Chondrocyte (in vitro differentiated cells): ENCODE results near the gene MLYCD. TPM values are rescaled to one million over a fixed set of nuclear protein-coding genes. Genes with fewer than 3 reads are reported as not detected.
A peak's percentile ranks its signal among the peaks of the same experiment; 100 is the strongest.

ENCODE experiments used
- DNase-seq: peaks from one replicate; pipeline ENCODE4 v3.0.0; 2021; ENCODE audit warnings: mixed read lengths, low spot score
- H3K27ac Mint-ChIP-seq: one replicate; pipeline ENCODE4 v1.8.0; 2021; ENCODE audit warnings: mild to moderate bottlenecking, moderate library complexity, mixed read lengths; ENCODE audit not compliant: unreplicated experiment
- H3K27me3 Mint-ChIP-seq: 2 replicates; pipeline ENCODE4 v1.8.0; 2021; ENCODE audit warnings: low read depth, mixed read lengths
- H3K36me3 Mint-ChIP-seq: 2 replicates; pipeline ENCODE4 v1.8.0; 2021; ENCODE audit warnings: low read depth, mixed read lengths
- H3K4me1 Mint-ChIP-seq: 2 replicates; pipeline ENCODE4 v1.8.0; 2021; ENCODE audit warnings: low read depth, mild to moderate bottlenecking, mixed read lengths
- H3K4me3 Mint-ChIP-seq: one replicate; pipeline ENCODE4 v1.8.0; 2021; ENCODE audit warnings: mild to moderate bottlenecking, moderate library complexity, mixed read lengths; ENCODE audit not compliant: unreplicated experiment
- H3K9me3 Mint-ChIP-seq: 2 replicates; pipeline ENCODE4 v1.8.0; 2021; ENCODE audit warnings: low read depth, mixed read lengths
- total RNA-seq: library from RNA; stranded (reverse); gene quantifications from 3 replicates; pipeline ENCODE4 v1.2.1, GENCODE V29; 2021
- TF ChIP-seq, protein P1 (sequence below): fragments of 200-600 bp; sonication (generic); IDR thresholded peaks from 2 replicates; pipeline ENCODE4 v1.5.0; 2021; ENCODE audit warnings: antibody characterized with exemption, mild to moderate bottlenecking, moderate library complexity

MLYCD gene
- total RNA-seq, 1 donor from 2014 or later, result 3.1 TPM

DNA sequence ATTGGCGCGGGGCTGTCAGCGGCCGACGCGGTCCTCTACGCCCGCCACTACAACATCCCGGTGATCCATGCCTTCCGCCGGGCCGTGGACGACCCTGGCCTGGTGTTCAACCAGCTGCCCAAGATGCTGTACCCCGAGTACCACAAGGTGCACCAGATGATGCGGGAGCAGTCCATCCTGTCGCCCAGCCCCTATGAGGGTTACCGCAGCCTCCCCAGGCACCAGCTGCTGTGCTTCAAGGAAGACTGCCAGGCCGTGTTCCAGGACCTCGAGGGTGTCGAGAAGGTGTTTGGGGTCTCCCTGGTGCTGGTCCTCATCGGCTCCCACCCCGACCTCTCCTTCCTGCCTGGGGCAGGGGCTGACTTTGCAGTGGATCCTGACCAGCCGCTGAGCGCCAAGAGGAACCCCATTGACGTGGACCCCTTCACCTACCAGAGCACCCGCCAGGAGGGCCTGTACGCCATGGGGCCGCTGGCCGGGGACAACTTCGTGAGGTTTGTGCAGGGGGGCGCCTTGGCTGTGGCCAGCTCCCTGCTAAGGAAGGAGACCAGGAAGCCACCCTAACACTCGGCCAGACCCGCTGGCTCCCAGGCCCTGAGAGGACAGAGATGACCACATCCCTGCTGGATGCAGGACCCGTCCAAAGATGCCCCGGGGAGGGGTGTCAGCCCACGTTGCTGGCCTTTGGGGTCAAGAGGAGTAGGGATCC is 66.7 kb downstream of the MLYCD start:
- no peak overlapping the region for H3K4me3 Mint-ChIP-seq
- peaks cover 3% of the 10 kb centered on the region for H3K4me1 Mint-ChIP-seq
- TF ChIP-seq, protein P1, sequence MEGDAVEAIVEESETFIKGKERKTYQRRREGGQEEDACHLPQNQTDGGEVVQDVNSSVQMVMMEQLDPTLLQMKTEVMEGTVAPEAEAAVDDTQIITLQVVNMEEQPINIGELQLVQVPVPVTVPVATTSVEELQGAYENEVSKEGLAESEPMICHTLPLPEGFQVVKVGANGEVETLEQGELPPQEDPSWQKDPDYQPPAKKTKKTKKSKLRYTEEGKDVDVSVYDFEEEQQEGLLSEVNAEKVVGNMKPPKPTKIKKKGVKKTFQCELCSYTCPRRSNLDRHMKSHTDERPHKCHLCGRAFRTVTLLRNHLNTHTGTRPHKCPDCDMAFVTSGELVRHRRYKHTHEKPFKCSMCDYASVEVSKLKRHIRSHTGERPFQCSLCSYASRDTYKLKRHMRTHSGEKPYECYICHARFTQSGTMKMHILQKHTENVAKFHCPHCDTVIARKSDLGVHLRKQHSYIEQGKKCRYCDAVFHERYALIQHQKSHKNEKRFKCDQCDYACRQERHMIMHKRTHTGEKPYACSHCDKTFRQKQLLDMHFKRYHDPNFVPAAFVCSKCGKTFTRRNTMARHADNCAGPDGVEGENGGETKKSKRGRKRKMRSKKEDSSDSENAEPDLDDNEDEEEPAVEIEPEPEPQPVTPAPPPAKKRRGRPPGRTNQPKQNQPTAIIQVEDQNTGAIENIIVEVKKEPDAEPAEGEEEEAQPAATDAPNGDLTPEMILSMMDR, result no peak
- peaks cover 2% of the 10 kb centered on the region for H3K27me3 Mint-ChIP-seq
- no peak overlapping the region for H3K27ac Mint-ChIP-seq
- H3K36me3 Mint-ChIP-seq, result peaks cover 2% of the 10 kb centered on the region
- DNase-seq, result peak; percentile 92
- no peaks in the 10 kb centered on the region for H3K9me3 Mint-ChIP-seq

- peaks cover under 1% of the 10 kb centered on the region for H3K36me3 Mint-ChIP-seq
- peaks cover 3% of the 10 kb centered on the region for H3K4me1 Mint-ChIP-seq
- no peak overlapping the region for H3K27ac Mint-ChIP-seq
- no peaks in the 10 kb centered on the region for H3K9me3 Mint-ChIP-seq
- TF ChIP-seq, protein P1, result no peak
- peaks cover 2% of the 10 kb centered on the region for H3K27me3 Mint-ChIP-seq
- H3K4me3 Mint-ChIP-seq, result no peak overlapping the region
- peak; percentile 75 for DNase-seq
These were observed 67.3 kb downstream of the MLYCD start for GRCh38 chr16:83966153-83966696.

DNA sequence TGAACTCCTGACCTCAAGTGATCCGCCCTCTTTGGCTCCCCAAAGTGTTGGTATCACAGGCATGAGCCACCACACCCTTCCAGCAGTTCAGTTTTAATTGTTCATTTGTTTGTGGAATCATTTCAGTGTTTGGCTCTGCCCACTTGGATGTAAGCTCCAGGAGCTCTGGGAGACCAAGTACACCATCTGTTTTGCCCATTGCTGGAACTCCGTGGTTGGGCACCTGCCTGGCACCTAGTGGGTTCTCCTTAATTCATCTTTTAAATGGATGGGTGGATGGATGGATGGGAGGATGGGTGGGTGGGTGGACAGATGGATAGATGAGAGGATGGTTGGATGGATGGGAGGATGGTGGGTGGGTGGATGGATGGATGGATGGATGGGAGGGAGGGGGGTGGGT is 68.2 kb downstream of the MLYCD start:
- Mint-ChIP-seq H3K4me1 (peaks cover 3% of the 10 kb centered on the region), H3K27me3 (peaks cover 2% of the 10 kb centered on the region), H3K4me3 (no peak overlapping the region), H3K9me3 (no peaks in the 10 kb centered on the region), H3K36me3 (no peaks in the 10 kb centered on the region), H3K27ac (no peak overlapping the region)
- peak; percentile 19 for DNase-seq
- TF ChIP-seq, protein P1, result no peak

DNA sequence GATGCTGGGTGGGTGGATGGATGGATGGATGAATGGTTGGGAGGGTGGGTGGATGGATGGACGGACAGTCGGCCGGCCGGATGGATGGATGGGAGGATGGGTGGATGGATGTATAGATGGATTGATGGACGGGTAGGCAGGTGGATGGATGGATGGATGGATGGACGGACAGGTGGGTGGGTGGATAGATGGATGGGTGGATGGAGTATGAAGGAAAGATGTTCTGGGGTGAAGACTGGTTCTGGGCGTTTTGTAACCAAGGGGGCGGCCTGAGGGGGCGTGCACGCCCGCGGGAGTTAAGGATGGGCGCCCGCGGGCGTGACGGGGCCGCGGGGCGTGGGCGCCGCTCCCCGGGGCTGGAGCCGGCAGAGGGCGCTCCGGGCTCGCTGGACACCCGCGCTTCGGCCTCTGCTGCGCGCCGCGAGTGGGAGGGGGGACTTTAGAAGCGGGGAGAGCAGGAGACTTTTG is 69.0 kb downstream of the MLYCD start, which contains the start of gene NECAB2:
Gene NECAB2, plus strand, starts transcription at position 407 of the 468 bp plus-strand sequence. CDS start 405 bp downstream, outside the sequence.
- peaks cover 2% of the 10 kb centered on the region for H3K27me3 Mint-ChIP-seq
- no peaks in the 10 kb centered on the region for H3K9me3 Mint-ChIP-seq
- TF ChIP-seq, protein P1, result peak; percentile 88
- H3K27ac Mint-ChIP-seq, result no peak within 1 kb of the TSS
- DNase-seq, result no peak
- no peaks in the 10 kb centered on the region for H3K36me3 Mint-ChIP-seq
- peaks cover 3% of the 10 kb centered on the region for H3K4me1 Mint-ChIP-seq
- H3K4me3 Mint-ChIP-seq, result peak within 1 kb of the TSS; percentile 60

GRCh38 chr16:83968306-83968851 is 69.5 kb downstream of the MLYCD start:
- Mint-ChIP-seq H3K4me3 (peak overlapping the region; percentile 60), H3K27me3 (peaks cover 2% of the 10 kb centered on the region), H3K9me3 (no peaks in the 10 kb centered on the region), H3K36me3 (no peaks in the 10 kb centered on the region), H3K27ac (no peak overlapping the region), H3K4me1 (peaks cover 3% of the 10 kb centered on the region)
- DNase-seq, result no peak
- TF ChIP-seq, protein P1, result no peak
